C4-2B (cell line): ENCODE measurements around the gene IL1RAPL2.

Experiments
- CTCF ChIP-seq: fragments of 450-650 bp; conservative IDR thresholded peaks from 2 replicates; pipeline ENCODE4 v1.5.1; 2017; ENCODE audit warnings: mild to moderate bottlenecking
- ZFX ChIP-seq: fragments of 450-650 bp; IDR thresholded peaks from 2 replicates; pipeline ENCODE4 v1.6.1; 2017

GRCh38 chrX:105526431-105526830 is 960.4 kb downstream of the IL1RAPL2 start:
- TF ChIP-seq CTCF = no peak
- no peak for TF ChIP-seq ZFX
